Activated T-cell treated with anti-CD3 and anti-CD28 coated beads, Interleukin-2, amount 50 U/mL, for 72 hours (primary cell): ENCODE measurements around the gene TFRC. TPM values are rescaled to one million over a fixed set of nuclear protein-coding genes. Genes with fewer than 3 reads are reported as not detected.
A peak's percentile ranks its signal among the peaks of the same experiment; 100 is the strongest.
"Not testable (repeated sequence)": the region's sequence is repeated elsewhere in the genome, so short reads cannot be mapped to it uniquely, and the experiment has no call there.

Experiments
- ATAC-seq, 2 donors: fragments of 150-1000 bp; cut with Tn5 transposase; replicated peaks in 1 of 2; 2 replicates each; pipeline ENCODE4 v1.10.0; 2021; ENCODE audit warnings: moderate library complexity in 2 of 2, mild to moderate bottlenecking in 1 of 2
- DNase-seq, 2 donors: peaks; one replicate each; pipeline ENCODE4 v3.0.0; 2021 to 2022; ENCODE audit warnings: mixed read lengths in 1 of 2
- H3K27ac Mint-ChIP-seq: one replicate; pipeline ENCODE4 v1.8.0; 2022; ENCODE audit warnings: mild to moderate bottlenecking, moderate library complexity, mixed read lengths
- H3K27me3 Mint-ChIP-seq: one replicate; pipeline ENCODE4 v1.8.0; 2022; ENCODE audit warnings: low read depth, mixed read lengths
- H3K36me3 Mint-ChIP-seq, 2 donors: one replicate each; pipeline ENCODE4 v1.8.0; 2022; ENCODE audit warnings: mixed read lengths in 2 of 2, mild to moderate bottlenecking in 1 of 2; ENCODE audit not compliant: insufficient read depth in 2 of 2
- H3K4me1 Mint-ChIP-seq: one replicate; pipeline ENCODE4 v1.8.0; 2022; ENCODE audit warnings: low read depth, mixed read lengths
- H3K4me3 Mint-ChIP-seq, 2 donors: one replicate each; pipeline ENCODE4 v1.8.0; 2022; ENCODE audit warnings: mild to moderate bottlenecking in 2 of 2, mixed read lengths in 2 of 2, moderate library complexity in 2 of 2
- H3K9me3 Mint-ChIP-seq, 2 donors: one replicate each; pipeline ENCODE4 v1.8.0; 2022; ENCODE audit warnings: mixed read lengths in 2 of 2
- total RNA-seq, 2 donors: library from RNA; stranded (reverse); gene quantifications; one replicate each; pipeline ENCODE4 v1.2.3, GENCODE V29; 2022

TFRC gene
- total RNA-seq, 2 donors from 2014 or later: 164 to 174 TPM

DNA sequence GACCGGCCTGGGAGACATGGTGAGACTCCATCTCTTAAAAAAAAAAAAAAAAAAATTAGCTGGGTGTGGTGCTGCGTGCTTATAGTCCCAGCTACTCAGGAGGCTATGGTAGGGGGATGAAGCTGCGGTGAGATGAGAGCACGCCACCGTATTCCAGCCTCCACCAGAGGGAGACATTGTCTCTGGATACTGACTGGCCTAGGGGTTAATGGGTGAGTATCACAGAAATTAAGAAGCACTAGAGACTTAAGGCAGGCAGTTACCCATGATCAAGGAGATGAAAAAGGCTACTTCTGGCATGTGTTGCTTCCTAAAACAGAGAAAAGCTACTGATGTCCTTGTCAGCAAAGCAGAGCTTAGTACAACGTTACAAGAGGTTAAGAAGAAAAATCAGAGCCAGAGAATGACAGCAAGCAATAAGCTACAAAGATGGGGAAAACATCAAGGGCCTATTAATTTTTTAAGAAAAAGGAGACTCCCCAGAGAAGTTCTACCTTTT is 8.6 kb downstream of the TFRC start:
- peak; percentile 94 for ATAC-seq
- DNase-seq: peak; percentile 64 to 70

GRCh38 chr3:196072313-196072712 is 9.6 kb downstream of the TFRC start:
- Mint-ChIP-seq H3K27me3 (no peaks in the 10 kb centered on the region), H3K4me3 (no peak overlapping the region), H3K4me1 (peaks cover 30% of the 10 kb centered on the region), H3K27ac (peak overlapping the region; percentile 24), H3K9me3 (no peaks in the 10 kb centered on the region), H3K36me3 (peaks cover 14 to 55% of the 10 kb centered on the region in 2 donors)
- DNase-seq (no peak), ATAC-seq (no peak)

More for the DNA sequence above, 8.6 kb downstream of the TFRC start:
- Mint-ChIP-seq H3K4me1 (peaks cover 40% of the 10 kb centered on the region), H3K27me3 (no peaks in the 10 kb centered on the region), H3K27ac (peak overlapping the region; percentile 85), H3K36me3 (peaks cover 8 to 49% of the 10 kb centered on the region in 2 donors), H3K4me3 (no peak overlapping the region), H3K9me3 (no peaks in the 10 kb centered on the region)

DNA sequence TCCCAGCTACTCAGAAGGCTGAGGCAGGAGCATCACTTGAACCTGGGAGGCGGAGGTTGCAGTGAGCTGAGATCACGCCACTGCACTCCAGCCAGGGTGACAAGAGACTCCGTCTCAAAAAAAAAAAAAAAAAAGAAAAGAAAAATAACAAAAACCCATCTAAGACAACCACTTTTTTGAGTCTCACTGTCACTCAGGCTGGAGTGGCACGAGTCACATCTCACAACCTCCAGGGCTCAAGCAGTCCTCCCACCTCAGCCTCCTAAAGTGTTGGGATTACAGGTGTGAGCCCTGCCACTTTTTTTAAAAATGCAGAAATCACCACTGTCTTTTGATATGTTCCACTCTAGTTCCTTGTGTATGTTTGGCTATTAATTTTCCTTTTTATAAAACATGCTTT is 13.1 kb downstream of the TFRC start:
- peaks cover 10 to 67% of the 10 kb centered on the region in 2 donors for H3K36me3 Mint-ChIP-seq
- not testable (repeated sequence) for H3K27me3 Mint-ChIP-seq, ATAC-seq, H3K9me3 Mint-ChIP-seq, DNase-seq, H3K27ac Mint-ChIP-seq, H3K4me3 Mint-ChIP-seq, H3K4me1 Mint-ChIP-seq

- H3K4me3 Mint-ChIP-seq: no peak overlapping the region
- no peak overlapping the region for H3K27ac Mint-ChIP-seq
- H3K36me3 Mint-ChIP-seq: peaks cover 10 to 68% of the 10 kb centered on the region in 2 donors
- no peak for ATAC-seq
- H3K4me1 Mint-ChIP-seq: no peaks in the 10 kb centered on the region
- H3K9me3 Mint-ChIP-seq: no peaks in the 10 kb centered on the region
- H3K27me3 Mint-ChIP-seq: no peaks in the 10 kb centered on the region
- DNase-seq: no peak
These were observed 14.5 kb downstream of the TFRC start for GRCh38 chr3:196067439-196067838.

DNA sequence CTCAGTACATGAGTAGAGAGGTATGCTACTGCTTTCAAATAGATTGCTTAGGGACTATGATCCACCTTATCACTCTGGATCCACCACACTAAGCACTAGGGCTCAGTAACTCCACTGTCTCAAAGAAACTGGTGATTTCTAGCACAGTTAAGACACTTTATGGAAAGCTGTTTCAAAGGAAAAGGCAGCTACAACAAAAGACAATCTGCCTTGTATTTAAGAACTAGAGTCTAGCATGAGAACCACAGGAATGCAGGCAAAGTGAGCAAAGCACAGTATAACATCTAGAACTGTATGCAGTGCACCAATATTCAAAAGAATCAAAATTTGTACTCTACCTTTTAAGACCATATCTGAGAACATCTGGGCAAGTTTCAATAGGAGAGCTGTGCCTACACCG is 17.9 kb downstream of the TFRC start:
- Mint-ChIP-seq H3K36me3 (peaks cover 23 to 61% of the 10 kb centered on the region in 2 donors), H3K27ac (peak overlapping the region; percentile 61), H3K27me3 (no peaks in the 10 kb centered on the region), H3K9me3 (no peaks in the 10 kb centered on the region), H3K4me3 (no peak overlapping the region), H3K4me1 (no peaks in the 10 kb centered on the region)
- DNase-seq (no peak), ATAC-seq (no peak)

DNA sequence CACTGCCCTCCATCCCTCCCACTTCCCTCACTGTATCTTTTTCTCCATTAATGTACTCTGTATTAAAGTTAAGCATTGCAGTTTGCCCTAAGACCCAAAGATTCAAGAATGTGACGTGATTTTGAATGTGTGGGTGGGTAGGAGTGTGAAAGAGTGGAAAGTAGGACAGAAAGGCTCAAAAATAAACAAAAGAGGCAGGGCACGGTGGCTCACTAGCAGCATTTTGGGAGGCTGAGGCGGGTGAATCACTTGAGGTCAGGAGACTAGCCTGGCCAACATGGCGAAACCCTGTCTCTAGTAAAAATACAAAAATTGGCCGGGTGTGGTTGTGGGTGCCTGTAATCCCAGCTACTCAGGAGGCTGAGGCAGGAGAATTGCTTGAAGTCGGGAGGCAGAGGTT is 18.4 kb downstream of the TFRC start:
- H3K27ac Mint-ChIP-seq: peak overlapping the region; percentile 61
- no peak for DNase-seq
- no peaks in the 10 kb centered on the region for H3K4me1 Mint-ChIP-seq
- ATAC-seq: peak in 1 of 2 donors; percentile 28
- H3K27me3 Mint-ChIP-seq: no peaks in the 10 kb centered on the region
- H3K9me3 Mint-ChIP-seq: no peaks in the 10 kb centered on the region
- H3K4me3 Mint-ChIP-seq: no peak overlapping the region
- H3K36me3 Mint-ChIP-seq: peaks cover 23 to 59% of the 10 kb centered on the region in 2 donors

- DNase-seq (no peak), ATAC-seq (no peak)
- peaks cover 23 to 63% of the 10 kb centered on the region in 2 donors for H3K36me3 Mint-ChIP-seq
- H3K4me1 Mint-ChIP-seq: no peaks in the 10 kb centered on the region
- H3K27me3 Mint-ChIP-seq: no peaks in the 10 kb centered on the region
- no peak overlapping the region for H3K4me3 Mint-ChIP-seq
- H3K27ac Mint-ChIP-seq: peak overlapping the region; percentile 63
- H3K9me3 Mint-ChIP-seq: no peaks in the 10 kb centered on the region
These were observed 18.8 kb downstream of the TFRC start for GRCh38 chr3:196063049-196063448.

DNA sequence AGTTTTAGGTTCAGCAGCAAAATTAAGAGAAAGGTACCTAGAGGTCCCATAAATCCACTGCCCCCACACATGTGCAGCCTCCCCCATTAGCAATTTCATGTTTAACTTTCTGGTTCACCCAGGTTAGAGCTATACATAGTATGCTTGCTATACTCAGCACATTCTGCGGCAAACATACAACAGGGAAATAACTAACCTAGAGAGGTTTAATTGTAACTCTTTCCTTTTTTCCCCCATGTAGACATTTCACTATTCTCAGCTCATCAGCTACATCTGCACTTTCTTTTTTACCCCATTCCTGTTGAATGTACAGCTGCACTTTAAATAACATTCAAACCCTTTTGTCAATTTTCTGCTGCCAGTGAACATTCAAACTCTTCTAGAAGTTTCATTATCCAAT is 21.1 kb downstream of the TFRC start:
- ATAC-seq: no peak
- H3K27me3 Mint-ChIP-seq: no peaks in the 10 kb centered on the region
- H3K9me3 Mint-ChIP-seq: no peaks in the 10 kb centered on the region
- H3K4me1 Mint-ChIP-seq: no peaks in the 10 kb centered on the region
- peak overlapping the region; percentile 36 for H3K27ac Mint-ChIP-seq
- H3K4me3 Mint-ChIP-seq: no peak overlapping the region
- H3K36me3 Mint-ChIP-seq: peaks cover 22 to 56% of the 10 kb centered on the region in 2 donors
- DNase-seq: no peak

DNA sequence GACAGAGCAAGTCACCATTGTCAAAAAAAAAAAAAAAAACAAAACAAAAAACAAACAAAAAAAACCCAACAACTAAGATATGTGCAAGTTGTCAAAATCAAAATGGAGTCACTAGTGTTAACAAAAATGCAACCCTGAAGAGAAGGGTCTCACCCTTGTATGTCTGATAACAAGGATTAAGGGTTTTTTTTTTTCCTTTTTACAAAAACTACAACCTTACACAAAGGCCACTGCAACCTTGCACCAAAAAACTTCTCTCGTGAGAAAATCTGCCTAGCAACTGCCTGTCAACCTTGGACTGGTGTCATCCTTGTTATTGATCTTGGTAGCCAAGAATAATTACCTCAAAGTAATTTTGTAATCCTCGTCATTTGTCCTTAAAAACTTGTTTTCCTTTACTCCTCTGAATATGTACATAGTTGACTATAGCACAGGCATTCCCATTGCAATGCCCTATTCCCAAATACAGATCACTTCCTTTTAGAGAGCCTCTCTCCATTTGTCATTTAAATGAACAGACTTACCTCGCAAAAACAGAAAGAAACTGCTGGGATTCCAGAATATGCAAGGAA is 24.0 kb downstream of the TFRC start:
- peaks cover 28 to 55% of the 10 kb centered on the region in 2 donors for H3K36me3 Mint-ChIP-seq
- H3K27ac Mint-ChIP-seq: peak overlapping the region; percentile 12
- no peaks in the 10 kb centered on the region for H3K27me3 Mint-ChIP-seq
- H3K4me1 Mint-ChIP-seq: no peaks in the 10 kb centered on the region
- H3K9me3 Mint-ChIP-seq: no peaks in the 10 kb centered on the region
- no peak for DNase-seq
- H3K4me3 Mint-ChIP-seq: no peak overlapping the region
- no peak for ATAC-seq

DNA sequence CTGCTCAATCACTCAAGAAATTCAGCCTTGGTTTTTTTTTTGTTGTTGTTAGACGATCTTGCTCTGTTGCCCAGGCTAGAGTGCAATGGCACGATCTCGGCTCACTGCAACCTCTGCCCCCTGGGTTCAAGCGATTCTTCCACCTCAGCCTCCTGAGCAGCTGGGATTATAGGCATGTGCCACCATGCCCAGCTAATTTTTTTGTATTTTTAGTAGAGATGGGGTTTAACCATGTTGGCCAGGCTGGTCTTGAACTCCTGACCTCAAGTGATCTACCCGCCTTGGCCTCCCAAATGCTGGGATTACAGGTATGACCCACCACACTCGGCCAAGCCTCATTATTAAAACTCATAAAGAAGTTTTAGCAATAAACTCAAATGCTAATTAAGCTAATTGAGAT is 25.5 kb downstream of the TFRC start:
- not testable (repeated sequence) for H3K4me3 Mint-ChIP-seq, H3K9me3 Mint-ChIP-seq, DNase-seq, ATAC-seq, H3K27me3 Mint-ChIP-seq, H3K4me1 Mint-ChIP-seq
- Mint-ChIP-seq H3K36me3 (peaks cover 30 to 57% of the 10 kb centered on the region in 2 donors), H3K27ac (peak overlapping the region; percentile 46)

- peak overlapping the region; percentile 52 for H3K27ac Mint-ChIP-seq
- peaks cover 27 to 57% of the 10 kb centered on the region in 2 donors for H3K36me3 Mint-ChIP-seq
- no peak for DNase-seq
- H3K4me1 Mint-ChIP-seq: no peaks in the 10 kb centered on the region
- no peaks in the 10 kb centered on the region for H3K27me3 Mint-ChIP-seq
- H3K4me3 Mint-ChIP-seq: no peak overlapping the region
- ATAC-seq: peak; percentile 45 to 69
- H3K9me3 Mint-ChIP-seq: no peaks in the 10 kb centered on the region
These were observed 26.1 kb downstream of the TFRC start for GRCh38 chr3:196055683-196056270.

DNA sequence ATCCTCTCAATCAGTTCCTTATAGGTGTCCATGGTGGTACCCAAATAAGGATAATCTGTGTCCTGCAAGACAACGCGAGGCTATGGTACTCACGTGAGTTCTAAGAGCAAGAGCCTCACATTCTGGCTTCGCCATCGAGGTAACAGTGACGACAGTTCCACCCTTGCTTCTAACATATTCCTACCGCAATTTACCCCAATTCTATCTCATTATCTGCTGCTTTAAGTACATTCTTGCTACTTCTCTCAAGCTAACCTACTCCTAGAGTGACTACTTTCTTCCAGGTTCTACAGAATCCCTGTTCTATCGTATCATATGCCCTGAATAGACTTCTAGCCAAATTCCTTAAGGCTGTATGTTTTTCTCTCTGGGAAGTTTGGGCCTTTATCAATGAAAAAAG is 26.6 kb downstream of the TFRC start:
- Mint-ChIP-seq H3K4me1 (no peaks in the 10 kb centered on the region), H3K4me3 (no peak overlapping the region), H3K36me3 (peaks cover 25 to 54% of the 10 kb centered on the region in 2 donors), H3K27me3 (no peaks in the 10 kb centered on the region), H3K9me3 (no peaks in the 10 kb centered on the region), H3K27ac (peak overlapping the region; percentile 52)
- no peak for ATAC-seq
- DNase-seq: no peak

- ATAC-seq: no peak
- no peaks in the 10 kb centered on the region for H3K27me3 Mint-ChIP-seq
- no peaks in the 10 kb centered on the region for H3K9me3 Mint-ChIP-seq
- H3K27ac Mint-ChIP-seq: peak overlapping the region; percentile 45
- H3K4me1 Mint-ChIP-seq: no peaks in the 10 kb centered on the region
- no peak for DNase-seq
- peaks cover 21 to 48% of the 10 kb centered on the region in 2 donors for H3K36me3 Mint-ChIP-seq
- H3K4me3 Mint-ChIP-seq: no peak overlapping the region
These were observed 27.2 kb downstream of the TFRC start for GRCh38 chr3:196054661-196055060.

DNA sequence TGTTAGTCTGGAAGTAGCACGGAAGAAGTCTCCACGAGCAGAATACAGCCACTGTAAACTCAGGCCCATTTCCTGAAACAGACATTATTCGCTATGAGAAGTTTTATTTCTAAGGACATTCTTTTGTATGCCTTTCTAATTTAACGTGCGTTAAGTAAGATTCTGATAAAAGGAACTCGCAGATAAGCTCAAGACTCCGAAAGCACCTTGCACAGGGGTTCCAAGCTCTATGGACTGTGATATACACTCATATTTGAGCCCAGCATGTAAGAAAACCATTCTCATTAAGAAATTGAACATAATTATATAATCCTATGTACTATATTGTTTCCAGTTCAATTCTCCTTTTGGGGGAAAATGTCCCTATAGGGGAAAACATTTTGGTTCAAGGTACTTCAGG is 28.4 kb downstream of the TFRC start:
- no peak overlapping the region for H3K4me3 Mint-ChIP-seq
- ATAC-seq (no peak), DNase-seq (no peak)
- no peaks in the 10 kb centered on the region for H3K9me3 Mint-ChIP-seq
- H3K27ac Mint-ChIP-seq: no peak overlapping the region
- H3K27me3 Mint-ChIP-seq: no peaks in the 10 kb centered on the region
- H3K4me1 Mint-ChIP-seq: no peaks in the 10 kb centered on the region
- peaks cover 20 to 52% of the 10 kb centered on the region in 2 donors for H3K36me3 Mint-ChIP-seq
